ENCODE results near the gene FAM120AOS.
"Not testable (repeated sequence)": the region's sequence is repeated elsewhere in the genome, so short reads cannot be mapped to it uniquely, and the experiment has no call there.

FAM120AOS gene

GRCh38 chr9:93451849-93452709, 1.3 kb downstream of the FAM120AOS start:
- DNase-seq (ENCODE audit: extremely low read depth, insufficient read length) = peak; percentile 66
- Histone ChIP-seq H3K27me3 (replicated peaks; ENCODE audit: control insufficient read depth, insufficient read depth, low read length) (no peaks in the 10 kb centered on the region), H3K4me3 (replicated peaks; ENCODE audit: low read depth, low read length) (peak overlapping the region; percentile 93), H3K36me3 (ENCODE audit: control insufficient read depth, insufficient read depth, low read length) (peaks cover 2% of the 10 kb centered on the region)
- TF ChIP-seq CTCF (IDR thresholded peaks at IDR 0.05; ENCODE audit: insufficient read depth, low read length, poor library complexity, severe bottlenecking) = no peak

- peaks cover 7% of the 10 kb centered on the region for H3K36me3 ChIP-seq (ENCODE audit: control insufficient read depth, insufficient read depth, low read length)
- peak within 1 kb of the TSS; percentile 96 for H3K4me3 ChIP-seq (replicated peaks; ENCODE audit: low read depth, low read length)
- no peak for TF ChIP-seq CTCF (IDR thresholded peaks at IDR 0.05; ENCODE audit: insufficient read depth, low read length, poor library complexity, severe bottlenecking)
- peak; percentile 87 for DNase-seq (ENCODE audit: extremely low read depth, insufficient read length)
- H3K27me3 ChIP-seq (replicated peaks; ENCODE audit: control insufficient read depth, insufficient read depth, low read length) = no peaks in the 10 kb centered on the region
These were observed 2.2 kb downstream of the FAM120AOS start, which contains the start of gene FAM120A for GRCh38 chr9:93450945-93451815. TSS of gene FAM120A (plus strand) at chr9:93451685. CDS start at chr9:93451916, 231 bp downstream.

GRCh38 chr9:93447655-93448054, 5.7 kb downstream of the FAM120AOS start:
- H3K36me3 ChIP-seq (ENCODE audit: control insufficient read depth, insufficient read depth, low read length) = peaks cover 9% of the 10 kb centered on the region
- DNase-seq (ENCODE audit: extremely low read depth, insufficient read length) = no peak
- no peak for TF ChIP-seq CTCF (IDR thresholded peaks at IDR 0.05; ENCODE audit: insufficient read depth, low read length, poor library complexity, severe bottlenecking)
- no peak overlapping the region for H3K4me3 ChIP-seq (replicated peaks; ENCODE audit: low read depth, low read length)
- no peaks in the 10 kb centered on the region for H3K27me3 ChIP-seq (replicated peaks; ENCODE audit: control insufficient read depth, insufficient read depth, low read length)

- Histone ChIP-seq H3K27me3 (replicated peaks; ENCODE audit: control insufficient read depth, insufficient read depth, low read length) (no peaks in the 10 kb centered on the region), H3K4me3 (replicated peaks; ENCODE audit: low read depth, low read length) (no peak overlapping the region), H3K36me3 (ENCODE audit: control insufficient read depth, insufficient read depth, low read length) (peaks cover 9% of the 10 kb centered on the region)
- DNase-seq (ENCODE audit: extremely low read depth, insufficient read length) = no peak
- TF ChIP-seq CTCF (IDR thresholded peaks at IDR 0.05; ENCODE audit: insufficient read depth, low read length, poor library complexity, severe bottlenecking) = no peak
These were observed 7.3 kb downstream of the FAM120AOS start for GRCh38 chr9:93446073-93446472.

GRCh38 chr9:93440896-93441580, 12.3 kb downstream of the FAM120AOS start:
- no peak overlapping the region for H3K4me3 ChIP-seq (replicated peaks; ENCODE audit: low read depth, low read length)
- TF ChIP-seq CTCF (IDR thresholded peaks at IDR 0.05; ENCODE audit: insufficient read depth, low read length, poor library complexity, severe bottlenecking) = no peak
- peaks cover 2% of the 10 kb centered on the region for H3K36me3 ChIP-seq (ENCODE audit: control insufficient read depth, insufficient read depth, low read length)
- H3K27me3 ChIP-seq (replicated peaks; ENCODE audit: control insufficient read depth, insufficient read depth, low read length) = no peaks in the 10 kb centered on the region
- no peak for DNase-seq (ENCODE audit: extremely low read depth, insufficient read length)

- not testable (repeated sequence) for DNase-seq (ENCODE audit: extremely low read depth, insufficient read length); H3K36me3 ChIP-seq (ENCODE audit: control insufficient read depth, insufficient read depth, low read length); H3K4me3 ChIP-seq (replicated peaks; ENCODE audit: low read depth, low read length); H3K27me3 ChIP-seq (replicated peaks; ENCODE audit: control insufficient read depth, insufficient read depth, low read length)
These were observed 14.1 kb downstream of the FAM120AOS start for GRCh38 chr9:93439301-93439700.
